HG03432 (cell line): ENCODE data around the gene GAL.

ENCODE experiments used
- ATAC-seq: cut with Tn5 transposase; IDR thresholded peaks from one replicate; pipeline ENCODE4 v1.9.1; 2021; ENCODE audit warnings: mild to moderate bottlenecking, moderate library complexity; ENCODE audit not compliant: unreplicated experiment

The GAL gene

DNA sequence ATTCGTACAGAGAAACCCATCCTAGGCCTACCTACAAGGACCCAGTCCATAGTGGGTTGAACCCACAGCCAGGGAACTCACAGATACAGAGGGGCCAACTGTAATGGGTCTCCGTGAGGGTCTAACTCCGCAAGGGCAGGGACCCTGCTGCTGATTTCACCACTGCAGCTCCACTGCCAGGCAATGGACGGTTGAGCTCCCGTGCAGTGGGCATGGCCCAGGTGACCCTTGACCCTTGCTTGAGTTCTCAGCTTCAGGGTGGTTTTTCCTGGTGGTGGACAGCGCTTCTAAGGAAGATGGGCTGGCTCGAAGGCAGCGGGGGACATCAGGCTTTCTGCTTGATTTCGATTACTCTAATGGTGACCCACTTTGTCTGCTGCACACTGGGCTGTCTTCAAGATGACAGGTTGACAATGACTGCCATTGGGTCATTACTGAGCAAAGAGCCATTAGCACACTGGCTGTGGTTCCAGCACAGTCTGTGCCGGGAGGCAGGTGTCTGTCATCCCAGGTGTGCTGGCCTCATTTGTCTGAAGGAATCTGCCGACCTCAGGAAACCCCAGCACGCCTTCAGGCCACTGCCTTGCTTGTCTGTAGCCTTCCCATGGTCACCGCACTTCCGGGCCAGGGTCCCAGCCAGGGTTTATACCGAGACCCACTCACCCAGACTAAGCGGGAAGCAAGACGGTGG is 3.7 kb upstream of the GAL start:
- no peak for ATAC-seq

GRCh38 chr11:68682531-68682961 is 1.8 kb upstream of the GAL start:
- ATAC-seq: no peak

DNA sequence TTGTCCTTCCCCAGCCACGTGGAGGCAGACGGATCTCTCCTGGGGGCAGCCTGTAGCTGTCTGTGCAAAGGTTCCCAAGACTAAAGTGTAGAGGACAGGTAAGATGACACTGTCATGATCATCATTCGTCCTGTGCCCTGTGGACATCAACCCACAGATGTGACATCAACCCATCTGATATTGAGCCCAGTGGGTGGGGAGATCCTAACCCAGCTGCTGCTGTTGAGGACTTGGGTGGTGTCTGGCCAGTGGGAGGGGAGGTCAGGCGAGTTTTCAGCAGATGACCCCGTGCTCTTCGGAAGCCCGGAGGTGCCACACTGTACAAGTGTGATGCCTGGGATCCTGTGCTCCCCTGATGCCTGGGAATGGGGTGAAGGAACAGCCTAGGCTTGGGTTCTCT is 1.2 kb upstream of the GAL start:
- no peak for ATAC-seq

DNA sequence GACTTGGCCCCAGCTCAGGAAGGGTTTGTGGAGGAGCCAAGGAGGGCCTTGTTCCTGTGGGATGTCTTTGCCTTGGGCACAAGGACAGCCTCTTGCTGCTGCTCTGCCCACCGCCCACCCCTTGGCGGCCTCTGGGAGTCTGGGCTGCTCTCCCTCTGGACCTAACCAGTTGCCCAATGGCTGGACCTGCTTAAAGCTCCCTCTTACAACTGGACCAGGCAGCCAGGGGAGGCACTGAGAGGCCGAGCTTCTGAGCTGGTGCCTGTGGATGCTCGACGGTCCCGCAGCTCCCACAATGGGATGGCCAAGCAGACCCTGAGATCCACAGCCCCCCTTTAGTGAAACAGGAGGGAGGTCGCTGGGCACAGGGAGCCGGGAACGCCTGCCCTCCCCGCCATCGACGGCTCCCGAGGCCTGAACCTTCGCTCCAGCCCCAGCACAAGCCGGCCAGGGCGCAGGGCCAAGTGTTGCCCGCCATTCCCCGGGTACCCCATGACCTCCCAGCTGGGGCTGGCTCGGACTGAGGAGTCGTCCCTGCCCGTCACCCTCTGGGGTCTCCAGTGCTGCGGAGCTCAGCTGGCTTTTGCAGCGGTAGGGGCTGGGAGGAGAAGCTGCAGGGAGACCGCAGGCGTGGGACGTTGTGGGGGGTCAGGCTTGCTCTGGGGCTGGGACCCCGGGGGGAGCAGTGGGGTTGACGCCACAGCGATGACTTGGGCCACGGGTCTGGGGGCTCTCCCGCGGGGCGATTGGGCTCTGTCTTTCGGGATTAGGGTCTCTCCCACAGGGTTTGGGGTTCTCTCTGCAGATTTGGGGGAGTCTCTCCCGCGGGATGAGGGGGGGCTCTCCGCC is 584 bp upstream of the GAL start:
- ATAC-seq: no peak

DNA sequence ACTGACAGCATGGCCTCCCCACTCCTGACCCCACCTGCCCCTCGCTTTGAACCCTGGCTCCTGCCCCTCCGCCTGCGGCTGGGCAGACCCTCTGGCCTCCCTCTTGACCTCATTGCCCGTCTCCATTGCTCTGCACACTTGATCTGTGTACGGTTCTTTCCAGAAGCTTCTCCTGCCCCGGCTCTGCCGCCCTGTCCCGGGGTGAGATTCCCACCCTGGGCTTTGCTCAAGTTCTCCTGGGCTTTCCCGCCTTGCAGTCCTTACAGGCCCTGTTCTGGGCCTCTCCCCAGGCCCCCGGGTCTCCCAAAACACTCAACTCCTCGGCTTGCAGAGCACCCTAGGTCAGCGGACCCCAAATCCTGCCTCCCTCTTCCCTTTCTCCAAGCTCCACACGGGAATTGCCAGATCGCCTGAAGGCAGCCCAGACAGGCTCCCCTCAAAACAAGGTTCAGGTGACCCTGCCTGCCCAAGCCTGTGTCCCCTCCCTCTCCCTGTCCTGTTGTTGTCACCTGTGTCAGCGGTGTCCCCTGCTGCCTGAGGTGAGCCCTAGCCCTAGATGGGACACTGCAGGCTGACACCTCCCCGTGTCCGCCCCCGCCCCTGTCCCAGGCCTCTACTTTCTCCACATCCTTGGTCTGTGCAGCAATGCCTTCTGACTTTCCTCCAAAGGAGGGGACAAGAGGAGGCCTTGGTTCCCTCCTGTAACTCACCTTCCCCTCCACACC is 1.5 kb downstream of the GAL start:
- no peak for ATAC-seq

DNA sequence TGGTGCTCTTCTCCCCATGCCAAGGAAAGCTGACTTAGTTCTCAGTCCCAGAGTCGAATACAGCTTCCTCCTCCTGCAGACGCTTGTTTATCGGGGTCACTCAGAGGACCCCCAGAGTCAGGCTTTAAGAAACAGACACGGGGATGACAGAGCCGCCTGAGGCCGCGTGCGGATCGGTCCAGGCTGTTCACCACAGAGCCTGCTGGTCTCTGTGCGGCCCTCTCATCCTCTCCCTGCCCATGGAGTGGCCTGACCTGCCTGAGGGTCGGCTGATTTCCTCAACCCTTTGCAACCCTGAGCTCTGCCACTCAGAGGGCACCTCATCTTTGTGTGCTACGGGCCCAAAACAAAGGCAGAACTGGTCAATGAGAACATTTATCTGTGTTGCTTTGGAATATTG is 2.1 kb downstream of the GAL start:
- no peak for ATAC-seq

GRCh38 chr11:68687311-68687710 is 3.0 kb downstream of the GAL start:
- ATAC-seq: no peak

GRCh38 chr11:68687986-68688385 is 3.6 kb downstream of the GAL start:
- ATAC-seq: no peak

GRCh38 chr11:68688881-68689280 is 4.5 kb downstream of the GAL start:
- no peak for ATAC-seq

- no peak for ATAC-seq
Measured at GRCh38 chr11:68689737-68690625, 5.6 kb downstream of the GAL start.

DNA sequence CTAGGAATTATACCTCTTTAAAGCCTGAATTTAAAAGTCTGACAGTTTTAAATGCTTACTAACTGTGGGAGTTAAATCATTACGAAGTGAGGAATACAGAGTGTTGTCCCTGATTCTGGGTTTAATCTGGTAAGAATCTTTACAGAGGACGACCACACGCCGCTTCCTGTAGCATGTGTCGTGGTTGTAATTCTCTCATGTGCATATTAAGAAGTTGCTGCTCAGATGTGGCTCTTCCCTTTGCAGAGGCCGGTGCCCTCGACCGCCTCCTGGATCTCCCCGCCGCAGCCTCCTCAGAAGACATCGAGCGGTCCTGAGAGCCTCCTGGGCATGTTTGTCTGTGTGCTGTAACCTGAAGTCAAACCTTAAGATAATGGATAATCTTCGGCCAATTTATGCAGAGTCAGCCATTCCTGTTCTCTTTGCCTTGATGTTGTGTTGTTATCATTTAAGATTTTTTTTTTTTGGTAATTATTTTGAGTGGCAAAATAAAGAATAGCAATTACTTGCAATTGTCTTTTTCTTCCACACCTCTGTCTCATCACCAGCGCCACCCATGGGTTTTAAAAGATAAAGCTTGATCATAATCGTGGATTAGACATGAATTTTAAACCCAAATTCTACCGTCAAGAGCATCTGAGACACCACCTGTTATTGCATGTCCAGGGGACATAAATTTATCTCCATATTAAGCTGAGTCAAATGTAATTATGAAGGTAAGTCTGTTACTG is 6.5 kb downstream of the GAL start:
- no peak for ATAC-seq

- no peak for ATAC-seq
Measured at GRCh38 chr11:68691402-68691784, 7.0 kb downstream of the GAL start.

DNA sequence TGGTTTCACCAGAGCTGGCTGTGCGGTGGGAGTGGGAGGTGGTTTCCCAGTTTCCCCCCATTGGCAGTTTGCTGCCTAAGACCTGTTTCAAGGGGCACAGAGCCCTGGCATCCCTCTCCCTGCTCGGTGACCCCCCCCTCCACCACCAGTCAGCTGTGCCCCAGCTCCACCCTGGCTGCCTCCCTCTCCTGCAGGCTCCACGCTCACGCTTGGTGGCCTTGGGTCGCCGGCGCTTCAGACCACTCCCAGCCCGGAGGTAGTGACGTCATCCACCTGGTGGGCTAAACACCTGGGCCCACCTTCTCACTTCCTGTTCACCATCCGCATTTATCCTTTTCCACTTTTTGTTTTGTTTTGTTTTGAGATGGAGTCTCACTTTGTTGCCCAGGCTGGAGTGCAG is 7.8 kb downstream of the GAL start:
- ATAC-seq: no peak

- no peak for ATAC-seq
Measured at GRCh38 chr11:68692871-68693483, 8.6 kb downstream of the GAL start.

DNA sequence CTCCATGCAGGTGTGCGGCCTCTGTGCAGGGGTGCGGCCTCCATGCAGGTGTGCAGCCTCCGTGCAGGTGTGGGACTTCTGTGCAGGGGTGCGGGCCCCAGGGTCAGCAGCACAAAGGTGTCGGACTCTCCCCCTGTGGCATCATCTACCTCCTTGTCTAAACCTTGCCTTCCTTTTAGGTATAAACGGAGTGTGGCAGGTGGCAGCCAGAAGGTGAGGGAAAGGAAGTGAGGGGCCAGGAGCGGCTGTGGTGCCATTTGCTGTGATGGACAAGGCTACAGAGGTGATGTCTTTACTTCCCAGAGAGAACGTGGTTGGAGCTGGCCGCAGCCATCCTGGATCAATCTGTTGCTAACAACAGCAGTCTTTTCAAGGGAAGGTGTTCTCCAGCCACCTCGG is 9.1 kb downstream of the GAL start:
- ATAC-seq: no peak

- ATAC-seq: no peak
Measured at GRCh38 chr11:68694431-68695297, 10.3 kb downstream of the GAL start.

GRCh38 chr11:68695531-68695930 is 11.2 kb downstream of the GAL start:
- no peak for ATAC-seq

- ATAC-seq: no peak
Measured at GRCh38 chr11:68698993-68699392, 14.6 kb downstream of the GAL start.

DNA sequence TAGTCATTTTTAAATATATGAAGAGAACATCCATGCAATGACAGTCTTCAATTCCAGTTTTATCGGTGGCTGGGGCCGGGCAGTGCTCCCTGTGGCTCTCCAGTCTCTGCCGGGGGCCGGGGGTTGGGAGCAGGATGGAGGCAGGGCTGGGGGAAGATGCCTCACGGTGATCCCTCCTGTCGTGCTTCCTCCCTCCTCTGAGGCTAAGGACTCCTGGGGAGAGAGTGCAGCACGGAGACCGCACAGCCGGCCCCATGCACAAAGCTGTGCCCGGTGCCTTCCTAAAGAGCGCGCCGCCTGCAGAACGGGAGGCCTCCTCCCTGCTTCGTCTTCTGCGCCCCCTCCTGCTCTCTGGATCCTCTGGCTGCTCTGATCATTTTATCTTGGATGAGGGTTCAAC is 20.5 kb downstream of the GAL start:
- no peak for ATAC-seq
